Gastrocnemius medialis (tissue), 4 donors: Measurements from ENCODE around the gene SIAH2. TPM values are rescaled to one million over a fixed set of nuclear protein-coding genes. Genes with fewer than 3 reads are reported as not detected.

Source experiments
- ATAC-seq, 2 donors: fragments of 150-250 bp; one replicate each; pipeline ENCODE4 v1.9.1; 2016
- DNase-seq, 2 donors: peaks; one replicate each; pipeline ENCODE4 v3.0.0-alpha.2; 2019
- H3K27ac ChIP-seq, 4 donors: fragments of 200-600 bp; sonication (generic); 1 replicate in 1 of 4; 2 replicates in 3 of 4; pipeline ENCODE4 v1.5.1; 2016 to 2018; ENCODE audit warnings: mild to moderate bottlenecking in 2 of 4, moderate library complexity in 1 of 4
- H3K27me3 ChIP-seq, 3 donors: fragments of 200-600 bp; sonication (generic) in 2 of 3; 1 replicate in 1 of 3; 2 replicates in 2 of 3; pipeline versions ENCODE4 v1.5.1 to v1.6.0; 2016 to 2019; ENCODE audit warnings: mild to moderate bottlenecking in 1 of 3, moderate library complexity in 1 of 3
- H3K36me3 ChIP-seq, 2 donors: fragments of 200-600 bp; sonication (generic) in 1 of 2; one replicate each; pipeline ENCODE4 v1.5.1; 2017 to 2018
- H3K4me1 ChIP-seq, 2 donors: fragments of 200-600 bp; sonication (generic) in 1 of 2; one replicate each; pipeline ENCODE4 v1.5.1; 2016 to 2017; ENCODE audit warnings: mild to moderate bottlenecking in 2 of 2
- H3K4me3 ChIP-seq, 4 donors: fragments of 200-600 bp; sonication (generic) in 3 of 4; 1 replicate in 1 of 4; 2 replicates in 3 of 4; pipeline ENCODE4 v1.5.1; 2016 to 2019; ENCODE audit warnings: mild to moderate bottlenecking in 2 of 4
- H3K9me3 ChIP-seq, 3 donors: fragments of 200-600 bp; sonication (generic) in 2 of 3; 1 replicate in 1 of 3; 2 replicates in 2 of 3; pipeline ENCODE4 v1.5.1; 2016 to 2019
- CTCF ChIP-seq, 5 experiments: fragments of 450-650 bp in 3 of 5; fragments of 200-600 bp in 2 of 5; sonication (generic) in 2 of 5; IDR thresholded peaks in 4 of 5; conservative IDR thresholded peaks in 1 of 5; 1 replicate in 4 of 5; 2 replicates in 1 of 5; pipeline ENCODE4 v1.5.1; 2016 to 2019; ENCODE audit warnings: antibody characterized with exemption in 5 of 5, mild to moderate bottlenecking in 3 of 5, moderate library complexity in 3 of 5
- POLR2A ChIP-seq, 2 donors: fragments of 450-650 bp; IDR thresholded peaks; one replicate each; pipeline ENCODE4 v1.6.1; 2017; ENCODE audit warnings: antibody characterized with exemption in 2 of 2, mild to moderate bottlenecking in 2 of 2, moderate library complexity in 2 of 2
- in situ Hi-C, 4 donors: fragments of 200-750 bp; cut with MboI; loops; one replicate each; pipeline versions ENCODE4 v1.15.0 to v1.8.0; 2017; ENCODE audit warnings: low sequenced_read_pairs in 4 of 4
- intact Hi-C: fragments of 100-400 bp; cut with DNase I; formaldehyde crosslinking; loops from one replicate; pipeline ENCODE4 v1.15.1; 2023; ENCODE audit warnings: low total_unique reads
- total RNA-seq, 4 donors: library from RNA; depleted of rRNA; stranded (reverse); fragments of >200 nt; gene quantifications; one replicate each; pipeline versions ENCODE4 v1.1.0 to v1.2.3, GENCODE V29; 2016

SIAH2 gene
- total RNA-seq, 4 donors from 2014 or later = 10.9 to 25.6 (median 20.0) TPM

GRCh38 chr3:150761831-150762661 is 923 bp downstream of the SIAH2 start:
- Histone ChIP-seq H3K4me1 (peaks cover 38 to 41% of the 10 kb centered on the region in 2 donors), H3K4me3 (peak overlapping the region; percentile 61 to 80 (median 65)), H3K27me3 (no peaks in the 10 kb centered on the region), H3K36me3 (no peaks in the 10 kb centered on the region), H3K9me3 (no peaks in the 10 kb centered on the region), H3K27ac (peak overlapping the region; percentile 92 to 99 (median 96))
- ATAC-seq = peak; percentile 21 to 44
- intact Hi-C loops (loop anchor here (2.0 to 5.0 kb wide), 4 partner anchors 60 to 355 kb away; partner anchors contain the start of genes EIF2A, ERICH6, SELENOT and SERP1), in situ Hi-C loops (loop anchor here in 1 of 4 donors (10.0 kb wide), 1 partner anchor 157 kb away; the partner anchor contains the start of gene SELENOT)
- TF ChIP-seq POLR2A (IDR thresholded peaks at IDR 0.05) = peak; percentile 74 to 91
- no peak for TF ChIP-seq CTCF (IDR thresholded peaks at IDR 0.05 in 4 of 5, conservative IDR thresholded peaks at IDR 0.05 in 1 of 5)
- peak; percentile 55 to 69 for DNase-seq

GRCh38 chr3:150760431-150761200 is 2.4 kb downstream of the SIAH2 start:
- Histone ChIP-seq H3K27ac (peak overlapping the region; percentile 92 to 99 (median 96)), H3K27me3 (no peaks in the 10 kb centered on the region), H3K9me3 (no peaks in the 10 kb centered on the region), H3K4me3 (peak overlapping the region; percentile 3 to 80 (median 65)), H3K4me1 (peaks cover 52 to 55% of the 10 kb centered on the region in 2 donors), H3K36me3 (no peaks in the 10 kb centered on the region)
- in situ Hi-C loops = loop anchor here in 1 of 4 donors (10.0 kb wide), 1 partner anchor 156 kb away; the partner anchor contains the start of gene SELENOT
- no peak for DNase-seq
- no peak for ATAC-seq
- no peak for TF ChIP-seq CTCF (IDR thresholded peaks at IDR 0.05 in 4 of 5, conservative IDR thresholded peaks at IDR 0.05 in 1 of 5)
- TF ChIP-seq POLR2A (IDR thresholded peaks at IDR 0.05) = no peak
- intact Hi-C loops = loop anchor here (5.0 kb wide), 3 partner anchors 58 to 353 kb away; partner anchors contain the start of genes ERICH6, SELENOT and TSC22D2

DNA sequence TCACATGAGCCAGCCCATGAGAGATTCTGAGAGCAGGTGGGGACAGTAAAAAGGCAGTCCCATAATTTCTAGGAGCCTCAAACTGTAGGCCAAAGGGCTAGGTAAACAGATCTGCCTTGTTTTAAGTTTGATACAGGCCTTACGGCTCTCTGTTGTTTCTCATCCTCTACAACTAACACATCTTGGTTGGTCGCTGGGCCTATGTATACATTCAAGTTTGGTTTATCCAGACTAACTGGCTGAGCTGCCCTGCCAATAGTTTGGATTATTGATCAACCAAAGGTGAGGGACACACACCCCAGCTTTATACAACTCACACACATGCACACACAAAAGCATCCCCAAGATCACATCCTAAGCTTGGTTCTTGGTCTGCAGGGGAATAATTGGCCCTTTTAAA is 3.0 kb downstream of the SIAH2 start:
- no peak for DNase-seq
- intact Hi-C loops (loop anchor here (5.0 kb wide), 3 partner anchors 58 to 353 kb away; partner anchors contain the start of genes ERICH6, SELENOT and TSC22D2), in situ Hi-C loops (loop anchor here in 1 of 4 donors (10.0 kb wide), 1 partner anchor 155 kb away; the partner anchor contains the start of gene SELENOT)
- no peak for ATAC-seq
- no peaks in the 10 kb centered on the region for H3K9me3 ChIP-seq
- H3K4me3 ChIP-seq = peak overlapping the region; percentile 3 to 80 (median 65)
- H3K27ac ChIP-seq = peak overlapping the region; percentile 92 to 99 (median 96)
- H3K36me3 ChIP-seq = no peaks in the 10 kb centered on the region
- no peaks in the 10 kb centered on the region for H3K27me3 ChIP-seq
- TF ChIP-seq CTCF (IDR thresholded peaks at IDR 0.05 in 4 of 5, conservative IDR thresholded peaks at IDR 0.05 in 1 of 5) = no peak
- no peak for TF ChIP-seq POLR2A (IDR thresholded peaks at IDR 0.05)
- H3K4me1 ChIP-seq = peaks cover 52 to 57% of the 10 kb centered on the region in 2 donors

GRCh38 chr3:150759319-150759718 is 3.6 kb downstream of the SIAH2 start:
- Histone ChIP-seq H3K27me3 (no peaks in the 10 kb centered on the region), H3K9me3 (no peaks in the 10 kb centered on the region), H3K4me1 (peaks cover 50 to 53% of the 10 kb centered on the region in 2 donors), H3K4me3 (no peak overlapping the region), H3K36me3 (no peaks in the 10 kb centered on the region), H3K27ac (peak overlapping the region; percentile 92 to 99 (median 96))
- no peak for DNase-seq
- no peak for TF ChIP-seq POLR2A (IDR thresholded peaks at IDR 0.05)
- TF ChIP-seq CTCF (IDR thresholded peaks at IDR 0.05 in 4 of 5, conservative IDR thresholded peaks at IDR 0.05 in 1 of 5) = no peak
- ATAC-seq = no peak
- intact Hi-C loops (no loop called here), in situ Hi-C loops (no loop called here)
